SK-N-SH (cell line): Measurements from ENCODE around the gene ZNF366. TPM values are rescaled to one million over a fixed set of nuclear protein-coding genes. Genes with fewer than 3 reads are reported as not detected.

ENCODE experiments used
- CTCF ChIA-PET: fragments of 300-600, 350-600 bp; formaldehyde crosslinking; extraction: SDS; loops from one replicate; lab custom pipeline; 2021; lab: Yijun Ruan, JAX
- POLR2A ChIA-PET: fragments of 350-600 bp; sonication (Branson Sonifier 250); formaldehyde crosslinking; extraction: SDS; loops from one replicate; lab custom pipeline; 2020; ENCODE audit warnings: antibody characterized with exemption, inconsistent platforms; lab: Yijun Ruan, JAX
- DNase-seq: peaks from one replicate; pipeline ENCODE4 v3.0.0; 2012
- H2AFZ ChIP-seq: fragments of 200-600 bp; sonication (generic); 2 replicates; pipeline ENCODE4 v1.8.1; 2016; ENCODE audit warnings: antibody characterized with exemption, mild to moderate bottlenecking, low read depth
- H3F3A ChIP-seq: fragments of 200-600 bp; sonication (generic); replicated peaks from 2 replicates; pipeline ENCODE3; 2016; ENCODE audit warnings: antibody characterized with exemption, mild to moderate bottlenecking; ENCODE audit not compliant: insufficient read depth
- H3K27ac ChIP-seq, 2 experiments: fragments of 200-500 bp in 1 of 2; fragments of 200-600 bp in 1 of 2; sonication (Bioruptor generic) in 1 of 2; sonication (generic), shearing (Covaris generic) in 1 of 2; 2 replicates each; pipeline versions ENCODE4 v1.5.1 to v1.6.1; 2014 to 2016; ENCODE audit warnings: low read depth in 2 of 2, inconsistent platforms in 1 of 2, low read length in 1 of 2, mild to moderate bottlenecking in 1 of 2, mixed read lengths in 1 of 2
- H3K27me3 ChIP-seq: fragments of 200-600 bp; sonication (generic), shearing (Covaris generic); 2 replicates; pipeline ENCODE4 v1.6.1; 2016; ENCODE audit warnings: mixed run types; ENCODE audit not compliant: insufficient read depth
- H3K36me3 ChIP-seq, 2 experiments: fragments of 200-500 bp in 1 of 2; fragments of 200-600 bp in 1 of 2; sonication (Bioruptor generic) in 1 of 2; sonication (generic) in 1 of 2; replicated peaks in 1 of 2; 2 replicates each; pipeline versions ENCODE3 to v1.5.1; 2014 to 2016; ENCODE audit warnings: low read length in 1 of 2, mild to moderate bottlenecking in 1 of 2; ENCODE audit not compliant: insufficient read depth in 2 of 2, control insufficient read depth in 1 of 2
- H3K4me1 ChIP-seq, 2 experiments: fragments of 200-500 bp in 1 of 2; fragments of 200-600 bp in 1 of 2; sonication (Bioruptor generic) in 1 of 2; sonication (generic), shearing (Covaris generic) in 1 of 2; 2 replicates each; pipeline versions ENCODE4 v1.5.1 to v1.6.1; 2014 to 2016; ENCODE audit warnings: low read depth in 1 of 2, low read length in 1 of 2, mixed run types in 1 of 2; ENCODE audit not compliant: insufficient read depth in 2 of 2, control insufficient read depth in 1 of 2
- H3K4me2 ChIP-seq: fragments of 200-600 bp; sonication (generic), shearing (Covaris generic); 2 replicates; pipeline ENCODE4 v1.6.1; 2017; ENCODE audit warnings: mixed run types
- H3K4me3 ChIP-seq, 2 experiments: fragments of 200-500 bp in 1 of 2; fragments of 200-600 bp in 1 of 2; sonication (Bioruptor generic) in 1 of 2; sonication (generic), shearing (Covaris generic) in 1 of 2; 2 replicates each; pipeline versions ENCODE4 v1.5.1 to v1.8.1; 2014 to 2016; ENCODE audit warnings: low read depth in 2 of 2, inconsistent platforms in 1 of 2, low read length in 1 of 2, mild to moderate bottlenecking in 1 of 2, mixed read lengths in 1 of 2, moderate library complexity in 1 of 2
- H3K79me2 ChIP-seq: fragments of 200-600 bp; sonication (generic); 2 replicates; pipeline ENCODE4 v1.8.1; 2017; ENCODE audit warnings: mild to moderate bottlenecking; ENCODE audit not compliant: insufficient read depth
- H3K9ac ChIP-seq: fragments of 200-600 bp; sonication (generic); 2 replicates; pipeline ENCODE4 v1.6.1; 2017; ENCODE audit warnings: mixed run types
- H3K9me2 ChIP-seq: fragments of 200-600 bp; sonication (generic); 2 replicates; pipeline ENCODE4 v1.6.1; 2017; ENCODE audit warnings: mixed run types
- H3K9me3 ChIP-seq: fragments of 200-600 bp; sonication (generic); 2 replicates; pipeline ENCODE4 v1.6.1; 2017; ENCODE audit warnings: mixed run types, mild to moderate bottlenecking, moderate library complexity
- H4K20me1 ChIP-seq: fragments of 200-600 bp; sonication (generic); 2 replicates; pipeline ENCODE4 v1.6.1; 2017; ENCODE audit warnings: mild to moderate bottlenecking, mixed run types; ENCODE audit not compliant: insufficient read depth
- ELF1 ChIP-seq: IDR thresholded peaks from 2 replicates; pipeline ENCODE4 v1.4.0; 2012
- EZH2phosphoT487 ChIP-seq: fragments of 200-600 bp; sonication (generic); IDR thresholded peaks from 2 replicates; pipeline ENCODE4 v1.6.1; 2017; ENCODE audit warnings: low read depth, mixed run types, mild to moderate bottlenecking, antibody characterized with exemption, moderate library complexity, borderline replicate concordance
- FOSL2 ChIP-seq: IDR thresholded peaks from 2 replicates; pipeline ENCODE4 v1.4.0; 2012; ENCODE audit warnings: low read depth, mild to moderate bottlenecking, moderate library complexity, borderline replicate concordance
- FOXJ3 ChIP-seq: sonication (generic); formaldehyde crosslinking; IDR thresholded peaks from 2 replicates; pipeline ENCODE4 v1.5.1; 2020; ENCODE audit warnings: mild to moderate bottlenecking, missing genetic modification reagents
- FOXM1 ChIP-seq: IDR thresholded peaks from 2 replicates; pipeline ENCODE4 v1.4.0; 2012; ENCODE audit warnings: low read depth, mild to moderate bottlenecking
- GATA2 ChIP-seq: sonication (generic); formaldehyde crosslinking; IDR thresholded peaks from 2 replicates; pipeline ENCODE4 v1.5.0; 2020; ENCODE audit warnings: mild to moderate bottlenecking, missing genetic modification reagents
- MXI1 ChIP-seq: IDR thresholded peaks from 2 replicates; pipeline ENCODE4 v1.6.1; 2012; ENCODE audit warnings: mild to moderate bottlenecking, low read depth, low read length, improper control_type of control experiment
- NFIC ChIP-seq: IDR thresholded peaks from 2 replicates; pipeline ENCODE4 v1.4.0; 2012; ENCODE audit warnings: borderline replicate concordance
- NRF1 ChIP-seq: IDR thresholded peaks from 2 replicates; pipeline ENCODE4 v1.6.1; 2012; ENCODE audit warnings: low read depth, mild to moderate bottlenecking, low read length
- POLR2AphosphoS5 ChIP-seq: IDR thresholded peaks from 2 replicates; pipeline ENCODE4 v1.6.1; 2012; ENCODE audit warnings: low read depth, low read length
- RAD21 ChIP-seq: IDR thresholded peaks from 2 replicates; pipeline ENCODE4 v1.6.1; 2012; ENCODE audit warnings: mild to moderate bottlenecking, low read length
- REST ChIP-seq: IDR thresholded peaks from 2 replicates; pipeline ENCODE4 v1.6.1; 2012; ENCODE audit warnings: mild to moderate bottlenecking, low read depth, low read length, moderate library complexity
- SIN3A ChIP-seq: IDR thresholded peaks from 2 replicates; pipeline ENCODE4 v1.6.1; 2012; ENCODE audit warnings: low read depth, mild to moderate bottlenecking, low read length, moderate library complexity, borderline replicate concordance
- SMC3 ChIP-seq: IDR thresholded peaks from 2 replicates; pipeline ENCODE4 v1.6.1; 2012; ENCODE audit warnings: low read depth, low read length, improper control_type of control experiment
- TAF1 ChIP-seq: IDR thresholded peaks from 2 replicates; pipeline ENCODE4 v1.6.1; 2012; ENCODE audit warnings: low read depth, mild to moderate bottlenecking, low read length, moderate library complexity, borderline replicate concordance
- YY1 ChIP-seq: IDR thresholded peaks from 2 replicates; pipeline ENCODE4 v1.4.0; 2012; ENCODE audit warnings: low read depth, mild to moderate bottlenecking
- ZBTB33 ChIP-seq: IDR thresholded peaks from 2 replicates; pipeline ENCODE4 v1.4.0; 2012; ENCODE audit warnings: low read depth, borderline replicate concordance
- WGBS: methylation state at CpG from one replicate; pipeline ENCODE4 v1.1.6; 2017; ENCODE audit warnings: low lambda C conversion rate; 5-methylcytosine and 5-hydroxymethylcytosine counted together
- polyA plus RNA-seq, 3 experiments: library from polyadenylated mRNA; depleted of rRNA; stranded (reverse); fragments of >200 nt; gene quantifications; 2 replicates each; pipeline ENCODE4 v1.2.3, GENCODE V29; 2012
- TF ChIP-seq, protein P1 (sequence below): IDR thresholded peaks from 2 replicates; pipeline ENCODE4 v1.4.0; 2012; ENCODE audit warnings: low read depth, borderline replicate concordance

The ZNF366 gene
- polyA plus RNA-seq, 1 of the 3 experiments (the other 2 are of a cell fraction) = not detected

DNA sequence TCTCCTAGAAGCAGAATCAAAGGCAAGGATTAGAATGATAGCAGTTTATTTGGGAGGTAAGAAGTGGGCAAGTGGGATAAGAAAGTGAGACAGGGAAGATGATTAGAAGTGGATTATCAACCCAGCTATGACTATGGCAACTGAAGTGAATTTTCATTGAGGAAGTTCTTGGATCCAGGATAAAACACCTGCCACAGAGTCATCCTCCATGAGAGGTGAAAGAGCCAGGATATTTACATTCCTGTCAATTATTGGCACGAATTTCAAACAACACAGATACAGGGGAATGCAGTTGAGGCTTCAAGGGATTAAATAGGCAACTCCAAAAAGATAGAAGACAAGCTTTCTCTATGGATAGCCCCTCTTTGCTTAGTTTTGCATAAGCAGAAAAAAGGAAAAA lies 31.8 kb upstream of the ZNF366 start:
- CTCF ChIA-PET = interaction anchor here (1.0 to 1.9 kb wide), 3 partner anchors 10 to 72 kb away, joined by 3 to 8 read pairs (median 4); no protein-coding TSS in a partner anchor
- H4K20me1 ChIP-seq = no peaks in the 10 kb centered on the region
- no peak overlapping the region for H3K27ac ChIP-seq
- H3K9ac ChIP-seq = no peak overlapping the region
- 45% methylated on average over 1 of the region's 1 CpG for WGBS
- peaks cover 0 to 7% of the 10 kb centered on the region in 2 experiments; a peak in 1 of 4 replicates for H3K4me1 ChIP-seq
- H3K36me3 ChIP-seq = no peaks in the 10 kb centered on the region
- H3K9me3 ChIP-seq = peaks cover under 1% of the 10 kb centered on the region; the same call in 1 of the 2 replicates
- TF ChIP-seq NFIC (no peak), GATA2 (CRISPR knock-in tag) (no peak), EZH2phosphoT487 (no peak), ELF1 (no peak), FOXM1 (no peak)
- H3K27me3 ChIP-seq = no peaks in the 10 kb centered on the region
- no peak overlapping the region for H3K4me3 ChIP-seq
- H3F3A ChIP-seq = no peaks in the 10 kb centered on the region
- POLR2A ChIA-PET = no interaction called here
- H3K79me2 ChIP-seq = no peaks in the 10 kb centered on the region
- DNase-seq = no peak
- no peak overlapping the region for H3K4me2 ChIP-seq
- no peak overlapping the region for H2AFZ ChIP-seq
- no peaks in the 10 kb centered on the region for H3K9me2 ChIP-seq

DNA sequence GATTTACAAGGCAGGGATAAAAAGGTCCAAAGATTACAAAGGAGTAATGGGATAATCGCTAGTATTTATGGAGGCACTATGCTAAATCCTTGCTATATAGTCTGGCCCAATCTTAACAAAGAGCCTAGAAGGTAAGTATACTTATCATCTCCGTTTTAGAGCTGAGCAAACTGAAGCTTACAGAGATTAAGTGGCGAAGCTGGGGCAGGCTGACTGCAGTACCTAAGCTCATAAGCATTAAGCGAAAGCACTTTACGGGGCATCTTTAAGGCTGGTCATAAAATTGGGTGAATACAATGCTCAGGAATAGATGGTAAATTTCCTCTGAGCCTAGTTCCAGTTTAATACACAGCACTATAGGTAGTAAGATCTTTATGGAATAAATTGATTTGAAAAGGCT lies 30.0 kb upstream of the ZNF366 start:
- CTCF ChIA-PET = interaction anchor here (1.9 kb wide), 1 partner anchor 13 kb away, joined by 8 read pairs; no protein-coding TSS in a partner anchor
- 74% methylated on average over 5 of the region's 5 CpGs for WGBS
- TF ChIP-seq TAF1 = no peak
- TF ChIP-seq ELF1 = no peak
- TF ChIP-seq POLR2AphosphoS5 = no peak
- TF ChIP-seq FOSL2 = no peak
- no peak for TF ChIP-seq REST
- no peak for TF ChIP-seq RAD21
- no peak for TF ChIP-seq FOXJ3
- TF ChIP-seq MXI1 = no peak
- TF ChIP-seq SIN3A = no peak
- no peak for TF ChIP-seq FOXM1
- TF ChIP-seq EZH2phosphoT487 = no peak
- no peak for TF ChIP-seq ZBTB33
- no peak for TF ChIP-seq YY1
- TF ChIP-seq, protein P1, sequence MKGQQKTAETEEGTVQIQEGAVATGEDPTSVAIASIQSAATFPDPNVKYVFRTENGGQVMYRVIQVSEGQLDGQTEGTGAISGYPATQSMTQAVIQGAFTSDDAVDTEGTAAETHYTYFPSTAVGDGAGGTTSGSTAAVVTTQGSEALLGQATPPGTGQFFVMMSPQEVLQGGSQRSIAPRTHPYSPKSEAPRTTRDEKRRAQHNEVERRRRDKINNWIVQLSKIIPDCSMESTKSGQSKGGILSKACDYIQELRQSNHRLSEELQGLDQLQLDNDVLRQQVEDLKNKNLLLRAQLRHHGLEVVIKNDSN = no peak
- no peak for TF ChIP-seq SMC3
- TF ChIP-seq GATA2 (CRISPR knock-in tag) = no peak
- no peak for TF ChIP-seq NRF1

More for the DNA sequence above, 30.0 kb upstream of the ZNF366 start:
- Histone ChIP-seq H3K27ac (no peak overlapping the region), H3K4me1 (peaks cover 0 to 7% of the 10 kb centered on the region in 2 experiments; a peak in 1 of 4 replicates), H3K9me2 (no peaks in the 10 kb centered on the region), H4K20me1 (no peaks in the 10 kb centered on the region), H3K79me2 (no peaks in the 10 kb centered on the region), H3K9ac (no peak overlapping the region), H3K9me3 (peaks cover 10% of the 10 kb centered on the region; the same call in 1 of the 2 replicates), H3F3A (no peaks in the 10 kb centered on the region), H2AFZ (no peak overlapping the region), H3K36me3 (no peaks in the 10 kb centered on the region), H3K4me2 (no peak overlapping the region), H3K4me3 (no peak overlapping the region), H3K27me3 (no peaks in the 10 kb centered on the region)
- POLR2A ChIA-PET = no interaction called here
- no peak for DNase-seq
